SK-N-SH (cell line): Measurements from ENCODE around the gene AUP1. TPM values are rescaled to one million over a fixed set of nuclear protein-coding genes. Genes with fewer than 3 reads are reported as not detected.

Source experiments
- CTCF ChIA-PET: fragments of 300-600, 350-600 bp; formaldehyde crosslinking; extraction: SDS; loops from one replicate; lab custom pipeline; 2021; lab: Yijun Ruan, JAX
- POLR2A ChIA-PET: fragments of 350-600 bp; sonication (Branson Sonifier 250); formaldehyde crosslinking; extraction: SDS; loops from one replicate; lab custom pipeline; 2020; ENCODE audit warnings: antibody characterized with exemption, inconsistent platforms; lab: Yijun Ruan, JAX
- DNase-seq: peaks from one replicate; pipeline ENCODE4 v3.0.0; 2012
- H2AFZ ChIP-seq: fragments of 200-600 bp; sonication (generic); 2 replicates; pipeline ENCODE4 v1.8.1; 2016; ENCODE audit warnings: antibody characterized with exemption, mild to moderate bottlenecking, low read depth
- H3F3A ChIP-seq: fragments of 200-600 bp; sonication (generic); replicated peaks from 2 replicates; pipeline ENCODE3; 2016; ENCODE audit warnings: antibody characterized with exemption, mild to moderate bottlenecking; ENCODE audit not compliant: insufficient read depth
- H3K27ac ChIP-seq, 2 experiments: fragments of 200-500 bp in 1 of 2; fragments of 200-600 bp in 1 of 2; sonication (Bioruptor generic) in 1 of 2; sonication (generic), shearing (Covaris generic) in 1 of 2; 2 replicates each; pipeline versions ENCODE4 v1.5.1 to v1.6.1; 2014 to 2016; ENCODE audit warnings: low read depth in 2 of 2, inconsistent platforms in 1 of 2, low read length in 1 of 2, mild to moderate bottlenecking in 1 of 2, mixed read lengths in 1 of 2
- H3K27me3 ChIP-seq: fragments of 200-600 bp; sonication (generic), shearing (Covaris generic); 2 replicates; pipeline ENCODE4 v1.6.1; 2016; ENCODE audit warnings: mixed run types; ENCODE audit not compliant: insufficient read depth
- H3K36me3 ChIP-seq, 2 experiments: fragments of 200-500 bp in 1 of 2; fragments of 200-600 bp in 1 of 2; sonication (Bioruptor generic) in 1 of 2; sonication (generic) in 1 of 2; replicated peaks in 1 of 2; 2 replicates each; pipeline versions ENCODE3 to v1.5.1; 2014 to 2016; ENCODE audit warnings: low read length in 1 of 2, mild to moderate bottlenecking in 1 of 2; ENCODE audit not compliant: insufficient read depth in 2 of 2, control insufficient read depth in 1 of 2
- H3K4me1 ChIP-seq, 2 experiments: fragments of 200-500 bp in 1 of 2; fragments of 200-600 bp in 1 of 2; sonication (Bioruptor generic) in 1 of 2; sonication (generic), shearing (Covaris generic) in 1 of 2; 2 replicates each; pipeline versions ENCODE4 v1.5.1 to v1.6.1; 2014 to 2016; ENCODE audit warnings: low read depth in 1 of 2, low read length in 1 of 2, mixed run types in 1 of 2; ENCODE audit not compliant: insufficient read depth in 2 of 2, control insufficient read depth in 1 of 2
- H3K4me2 ChIP-seq: fragments of 200-600 bp; sonication (generic), shearing (Covaris generic); 2 replicates; pipeline ENCODE4 v1.6.1; 2017; ENCODE audit warnings: mixed run types
- H3K4me3 ChIP-seq, 2 experiments: fragments of 200-500 bp in 1 of 2; fragments of 200-600 bp in 1 of 2; sonication (Bioruptor generic) in 1 of 2; sonication (generic), shearing (Covaris generic) in 1 of 2; 2 replicates each; pipeline versions ENCODE4 v1.5.1 to v1.8.1; 2014 to 2016; ENCODE audit warnings: low read depth in 2 of 2, inconsistent platforms in 1 of 2, low read length in 1 of 2, mild to moderate bottlenecking in 1 of 2, mixed read lengths in 1 of 2, moderate library complexity in 1 of 2
- H3K79me2 ChIP-seq: fragments of 200-600 bp; sonication (generic); 2 replicates; pipeline ENCODE4 v1.8.1; 2017; ENCODE audit warnings: mild to moderate bottlenecking; ENCODE audit not compliant: insufficient read depth
- H3K9ac ChIP-seq: fragments of 200-600 bp; sonication (generic); 2 replicates; pipeline ENCODE4 v1.6.1; 2017; ENCODE audit warnings: mixed run types
- H3K9me2 ChIP-seq: fragments of 200-600 bp; sonication (generic); 2 replicates; pipeline ENCODE4 v1.6.1; 2017; ENCODE audit warnings: mixed run types
- H3K9me3 ChIP-seq: fragments of 200-600 bp; sonication (generic); 2 replicates; pipeline ENCODE4 v1.6.1; 2017; ENCODE audit warnings: mixed run types, mild to moderate bottlenecking, moderate library complexity
- H4K20me1 ChIP-seq: fragments of 200-600 bp; sonication (generic); 2 replicates; pipeline ENCODE4 v1.6.1; 2017; ENCODE audit warnings: mild to moderate bottlenecking, mixed run types; ENCODE audit not compliant: insufficient read depth
- CHD2 ChIP-seq: fragments of 150-350 bp; IDR thresholded peaks from 2 replicates; pipeline ENCODE4 v1.6.1; 2018; ENCODE audit warnings: low read length; ENCODE audit not compliant: partially characterized antibody
- CTCF ChIP-seq: fragments of 200-600 bp; sonication (generic); IDR thresholded peaks from 2 replicates; pipeline ENCODE4 v1.6.1; 2017; ENCODE audit warnings: antibody characterized with exemption, mild to moderate bottlenecking, moderate library complexity
- ELF1 ChIP-seq: IDR thresholded peaks from 2 replicates; pipeline ENCODE4 v1.4.0; 2012
- FOSL2 ChIP-seq: IDR thresholded peaks from 2 replicates; pipeline ENCODE4 v1.4.0; 2012; ENCODE audit warnings: low read depth, mild to moderate bottlenecking, moderate library complexity, borderline replicate concordance
- FOXJ3 ChIP-seq: sonication (generic); formaldehyde crosslinking; IDR thresholded peaks from 2 replicates; pipeline ENCODE4 v1.5.1; 2020; ENCODE audit warnings: mild to moderate bottlenecking, missing genetic modification reagents
- FOXM1 ChIP-seq: IDR thresholded peaks from 2 replicates; pipeline ENCODE4 v1.4.0; 2012; ENCODE audit warnings: low read depth, mild to moderate bottlenecking
- GABPA ChIP-seq: IDR thresholded peaks from 2 replicates; pipeline ENCODE4 v1.4.0; 2012; ENCODE audit warnings: low read depth, mild to moderate bottlenecking
- MAX ChIP-seq: IDR thresholded peaks from 2 replicates; pipeline ENCODE4 v1.4.0; 2012; ENCODE audit warnings: low read depth
- MXI1 ChIP-seq: IDR thresholded peaks from 2 replicates; pipeline ENCODE4 v1.6.1; 2012; ENCODE audit warnings: mild to moderate bottlenecking, low read depth, low read length, improper control_type of control experiment
- NFIC ChIP-seq: IDR thresholded peaks from 2 replicates; pipeline ENCODE4 v1.4.0; 2012; ENCODE audit warnings: borderline replicate concordance
- RCOR1 ChIP-seq: fragments of 150-350 bp; IDR thresholded peaks from 2 replicates; pipeline ENCODE4 v1.6.1; 2017; ENCODE audit warnings: antibody characterized with exemption, low read length
- RXRA ChIP-seq: IDR thresholded peaks from 2 replicates; pipeline ENCODE4 v1.4.0; 2012; ENCODE audit warnings: low read depth, mild to moderate bottlenecking, borderline replicate concordance
- TAF1 ChIP-seq: IDR thresholded peaks from 2 replicates; pipeline ENCODE4 v1.6.1; 2012; ENCODE audit warnings: low read depth, mild to moderate bottlenecking, low read length, moderate library complexity, borderline replicate concordance
- USF1 ChIP-seq: IDR thresholded peaks from 2 replicates; pipeline ENCODE4 v1.4.0; 2012; ENCODE audit warnings: low read depth, borderline replicate concordance
- WGBS: methylation state at CpG from one replicate; pipeline ENCODE4 v1.1.6; 2017; ENCODE audit warnings: low lambda C conversion rate; 5-methylcytosine and 5-hydroxymethylcytosine counted together
- polyA plus RNA-seq, 3 experiments: library from polyadenylated mRNA; depleted of rRNA; stranded (reverse); fragments of >200 nt; gene quantifications; 2 replicates each; pipeline ENCODE4 v1.2.3, GENCODE V29; 2012
- TF ChIP-seq, protein P1 (sequence below): fragments of 150-350 bp; IDR thresholded peaks from 2 replicates; pipeline ENCODE4 v1.6.1; 2017; ENCODE audit warnings: antibody characterized with exemption, low read length, low read depth, borderline replicate concordance
- TF ChIP-seq, protein P2 (sequence below): IDR thresholded peaks from 2 replicates; pipeline ENCODE4; 2012

The AUP1 gene
- polyA plus RNA-seq, 1 of the 3 experiments (the other 2 are of a cell fraction) = 118 TPM

DNA sequence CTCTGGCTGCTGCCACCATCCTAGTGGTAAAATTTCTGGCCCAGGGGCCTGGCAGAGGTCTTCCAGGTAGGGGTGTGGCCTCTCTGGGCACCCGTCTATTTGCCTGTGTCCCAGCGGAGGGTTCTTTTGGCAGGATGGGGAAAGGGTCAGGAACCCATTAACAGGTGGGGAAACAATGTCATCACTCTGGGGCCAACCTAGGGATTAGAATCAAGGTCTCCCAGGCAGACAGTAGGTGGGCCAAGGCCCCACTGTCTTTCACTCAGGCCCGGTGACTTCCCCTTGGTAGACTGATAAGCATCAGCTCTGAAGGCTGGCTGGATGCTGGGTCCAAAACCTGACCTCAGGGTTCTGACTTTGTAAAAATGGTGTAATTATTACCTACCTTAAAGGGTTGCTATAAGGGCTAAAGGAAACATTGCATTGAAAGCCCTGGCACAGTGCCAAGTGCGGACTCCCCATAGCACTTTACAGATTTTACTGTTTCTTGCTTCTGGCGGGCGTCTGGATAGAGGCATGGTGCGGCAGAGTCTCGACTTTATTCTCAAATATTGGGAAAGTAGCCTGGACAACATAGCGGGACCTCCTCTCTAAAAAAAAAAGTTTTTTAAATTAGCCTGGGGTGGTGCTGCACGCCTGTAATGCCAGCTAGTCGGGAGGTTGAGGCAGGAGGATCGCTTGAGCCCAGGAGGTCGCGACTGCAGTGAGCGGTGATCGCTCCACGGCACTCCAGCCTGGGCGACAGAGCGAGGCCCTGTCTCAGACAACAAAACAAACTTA lies 32.3 kb downstream of the AUP1 start:
- Histone ChIP-seq H3K9ac (no peak overlapping the region), H3K4me2 (no peak overlapping the region), H3K27ac (no peak overlapping the region), H3K9me2 (no peaks in the 10 kb centered on the region), H3K4me3 (no peak overlapping the region), H3F3A (peaks cover 3% of the 10 kb centered on the region), H3K79me2 (no peaks in the 10 kb centered on the region), H2AFZ (no peak overlapping the region), H3K9me3 (no peaks in the 10 kb centered on the region), H3K27me3 (no peaks in the 10 kb centered on the region), H4K20me1 (no peaks in the 10 kb centered on the region), H3K4me1 (peaks cover 0 to 22% of the 10 kb centered on the region in 2 experiments; a peak in 1 of 4 replicates), H3K36me3 (peaks cover 0 to 23% of the 10 kb centered on the region in 2 experiments)
- ChIA-PET CTCF (interaction anchor here (2.8 to 4.6 kb wide), 2 partner anchors 10 to 15 kb away, joined by 12 to 32 read pairs; partner anchors contain the start of genes CCDC142, PCGF1 and TTC31), POLR2A (interaction anchor here (0.6 kb wide), 1 partner anchor 14 kb away, joined by 3 read pairs; the partner anchor contains the start of genes CCDC142 and TTC31)
- 87% methylated on average over 17 of the region's 19 CpGs for WGBS
- DNase-seq = no peak
- TF ChIP-seq USF1 = no peak
- no peak for TF ChIP-seq MXI1
- TF ChIP-seq NFIC = peak; percentile 68
- TF ChIP-seq GABPA = no peak

DNA sequence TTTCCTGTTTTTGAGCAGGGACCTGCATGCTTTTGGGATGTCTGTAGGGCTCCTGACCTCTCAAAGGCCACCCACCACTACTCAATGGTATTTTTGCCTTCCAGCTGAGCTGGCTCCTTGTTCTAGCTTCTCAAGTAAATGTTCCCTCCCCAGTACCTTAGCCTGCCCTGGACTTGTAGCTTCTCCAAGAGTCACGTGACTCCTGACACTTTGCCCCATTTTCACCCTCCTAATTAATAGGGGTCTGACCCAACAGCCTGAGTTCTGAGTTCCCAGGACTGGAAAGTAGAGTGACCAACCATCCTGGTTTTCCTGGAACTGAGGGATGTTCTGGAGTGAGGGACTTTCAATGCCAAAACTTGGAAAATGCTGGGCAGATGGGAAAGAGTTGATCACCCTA lies 34.1 kb downstream of the AUP1 start:
- Histone ChIP-seq H3K9me2 (no peaks in the 10 kb centered on the region), H3K27me3 (no peaks in the 10 kb centered on the region), H3K4me3 (no peak overlapping the region), H3K79me2 (no peaks in the 10 kb centered on the region), H4K20me1 (no peaks in the 10 kb centered on the region), H3K4me2 (no peak overlapping the region), H3K4me1 (peaks cover 0 to 5% of the 10 kb centered on the region in 2 experiments; a peak in 1 of 4 replicates), H3K9me3 (no peaks in the 10 kb centered on the region), H3K9ac (no peak overlapping the region), H2AFZ (no peak overlapping the region), H3K36me3 (peaks cover 0 to 40% of the 10 kb centered on the region in 2 experiments), H3K27ac (no peak overlapping the region), H3F3A (peaks cover 3% of the 10 kb centered on the region)
- 100% methylated on average over 1 of the region's 1 CpG for WGBS
- TF ChIP-seq MAX (no peak), RCOR1 (no peak), USF1 (no peak), ELF1 (no peak), RXRA (no peak), FOXM1 (no peak), TAF1 (no peak), CTCF (no peak), FOXJ3 (no peak), FOSL2 (no peak), CHD2 (no peak)
- TF ChIP-seq, protein P1, sequence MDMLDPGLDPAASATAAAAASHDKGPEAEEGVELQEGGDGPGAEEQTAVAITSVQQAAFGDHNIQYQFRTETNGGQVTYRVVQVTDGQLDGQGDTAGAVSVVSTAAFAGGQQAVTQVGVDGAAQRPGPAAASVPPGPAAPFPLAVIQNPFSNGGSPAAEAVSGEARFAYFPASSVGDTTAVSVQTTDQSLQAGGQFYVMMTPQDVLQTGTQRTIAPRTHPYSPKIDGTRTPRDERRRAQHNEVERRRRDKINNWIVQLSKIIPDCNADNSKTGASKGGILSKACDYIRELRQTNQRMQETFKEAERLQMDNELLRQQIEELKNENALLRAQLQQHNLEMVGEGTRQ = no peak
- TF ChIP-seq, protein P2, sequence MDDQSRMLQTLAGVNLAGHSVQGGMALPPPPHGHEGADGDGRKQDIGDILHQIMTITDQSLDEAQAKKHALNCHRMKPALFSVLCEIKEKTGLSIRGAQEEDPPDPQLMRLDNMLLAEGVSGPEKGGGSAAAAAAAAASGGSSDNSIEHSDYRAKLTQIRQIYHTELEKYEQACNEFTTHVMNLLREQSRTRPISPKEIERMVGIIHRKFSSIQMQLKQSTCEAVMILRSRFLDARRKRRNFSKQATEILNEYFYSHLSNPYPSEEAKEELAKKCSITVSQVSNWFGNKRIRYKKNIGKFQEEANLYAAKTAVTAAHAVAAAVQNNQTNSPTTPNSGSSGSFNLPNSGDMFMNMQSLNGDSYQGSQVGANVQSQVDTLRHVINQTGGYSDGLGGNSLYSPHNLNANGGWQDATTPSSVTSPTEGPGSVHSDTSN = no peak
- POLR2A ChIA-PET = no interaction called here
- no peak for DNase-seq
- CTCF ChIA-PET = interaction anchor here (2.8 to 4.6 kb wide), 2 partner anchors 11 to 13 kb away, joined by 12 to 32 read pairs; partner anchors contain the start of genes CCDC142, PCGF1 and TTC31
